Stimulated activated CD4-positive, alpha-beta T cell treated with anti-CD3 and anti-CD28 coated beads, Interleukin-4, amount 100 ng/mL, for 48 hours (primary cell): ENCODE measurements around the gene TNIK.

Experiments
- DNase-seq, 2 donors: peaks; one replicate each; pipeline ENCODE4 v3.0.0-alpha.2; 2020; ENCODE audit warnings: low read depth in 2 of 2

TNIK gene

GRCh38 chr3:171192176-171192854 lies 267.9 kb downstream of the TNIK start:
- no peak for DNase-seq

- DNase-seq, result no peak
Observed at GRCh38 chr3:171190668-171191067, 269.5 kb downstream of the TNIK start.

- no peak for DNase-seq
Observed at GRCh38 chr3:171189394-171190080, 270.7 kb downstream of the TNIK start.

- DNase-seq, result no peak
Observed at GRCh38 chr3:171187706-171188290, 272.4 kb downstream of the TNIK start.

- DNase-seq, result no peak
Observed at GRCh38 chr3:171186817-171187500, 273.2 kb downstream of the TNIK start.

GRCh38 chr3:171186383-171186782 lies 273.8 kb downstream of the TNIK start:
- DNase-seq, result no peak

GRCh38 chr3:171185959-171186358 lies 274.2 kb downstream of the TNIK start:
- DNase-seq, result no peak

- DNase-seq, result no peak
Observed at GRCh38 chr3:171184372-171184771, 275.8 kb downstream of the TNIK start.

- no peak for DNase-seq
Observed at GRCh38 chr3:171183042-171183441, 277.2 kb downstream of the TNIK start.

GRCh38 chr3:171181907-171182690 lies 278.1 kb downstream of the TNIK start:
- DNase-seq, result no peak

GRCh38 chr3:171178714-171179113 lies 281.5 kb downstream of the TNIK start:
- DNase-seq, result no peak

GRCh38 chr3:171177553-171177952 lies 282.7 kb downstream of the TNIK start:
- DNase-seq, result no peak

GRCh38 chr3:171177056-171177455 lies 283.1 kb downstream of the TNIK start:
- no peak for DNase-seq

GRCh38 chr3:171176244-171176933 lies 283.8 kb downstream of the TNIK start:
- DNase-seq, result no peak

- no peak for DNase-seq
Observed at GRCh38 chr3:171175741-171176234, 284.4 kb downstream of the TNIK start.

GRCh38 chr3:171173736-171174135 lies 286.5 kb downstream of the TNIK start:
- DNase-seq, result no peak

GRCh38 chr3:171172070-171172469 lies 288.1 kb downstream of the TNIK start:
- DNase-seq, result peak; percentile 24 to 25

- no peak for DNase-seq
Observed at GRCh38 chr3:171169866-171170265, 290.3 kb downstream of the TNIK start.

GRCh38 chr3:171169443-171169842 lies 290.8 kb downstream of the TNIK start:
- no peak for DNase-seq

GRCh38 chr3:171168551-171168950 lies 291.7 kb downstream of the TNIK start:
- no peak for DNase-seq

GRCh38 chr3:171168086-171168485 lies 292.1 kb downstream of the TNIK start:
- DNase-seq, result no peak
